Measurements from ENCODE around the gene AREG. TPM values are rescaled to one million over a fixed set of nuclear protein-coding genes. Genes with fewer than 3 reads are reported as not detected.

Gene AREG
- total RNA-seq, 4 donors from 2014 or later: 0.26 to 0.28 TPM; not detected in 2

DNA sequence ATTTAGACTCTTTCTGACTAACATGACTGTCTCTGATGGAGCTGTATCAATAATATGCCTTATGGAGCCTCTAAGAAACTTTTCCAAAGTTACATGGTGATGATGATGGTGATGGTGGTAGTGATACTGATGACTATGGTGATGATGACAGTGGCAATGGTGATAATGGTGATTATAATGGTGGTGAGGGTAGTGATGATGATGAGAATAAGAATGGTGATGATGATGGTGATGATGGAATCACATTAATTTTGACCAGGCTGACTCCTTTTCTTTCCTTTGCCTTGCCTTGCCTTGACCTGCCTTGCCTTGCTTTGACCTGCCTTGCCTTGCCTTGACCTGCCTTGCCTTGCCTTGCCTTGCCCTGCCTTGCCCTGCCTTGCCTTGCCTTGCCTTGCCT, 31.7 kb upstream of the AREG start:
- Histone ChIP-seq H3K36me3 (no peaks in the 10 kb centered on the region), H3K27me3 (no peaks in the 10 kb centered on the region), H3K4me3 (no peak overlapping the region), H3K27ac (no peak overlapping the region), H3K9me3 (no peaks in the 10 kb centered on the region), H3K4me1 (no peaks in the 10 kb centered on the region)
- no peak for TF ChIP-seq POLR2A (IDR thresholded peaks at IDR 0.05)
- TF ChIP-seq CTCF (IDR thresholded peaks at IDR 0.05): no peak
- no peak for DNase-seq
- intact Hi-C loops (cut with DNase I; ENCODE audit: low total_unique reads): no loop called here

GRCh38 chr4:74414149-74414809, 30.7 kb upstream of the AREG start:
- Histone ChIP-seq H3K27me3 (no peaks in the 10 kb centered on the region), H3K36me3 (no peaks in the 10 kb centered on the region), H3K27ac (no peak overlapping the region), H3K4me1 (no peaks in the 10 kb centered on the region), H3K4me3 (no peak overlapping the region), H3K9me3 (no peaks in the 10 kb centered on the region)
- TF ChIP-seq POLR2A (IDR thresholded peaks at IDR 0.05) (no peak), CTCF (IDR thresholded peaks at IDR 0.05) (no peak)
- intact Hi-C loops (cut with DNase I; ENCODE audit: low total_unique reads): no loop called here
- no peak for DNase-seq

- TF ChIP-seq CTCF (IDR thresholded peaks at IDR 0.05): no peak
- TF ChIP-seq POLR2A (IDR thresholded peaks at IDR 0.05): no peak
- H3K9me3 ChIP-seq: no peaks in the 10 kb centered on the region
- no peaks in the 10 kb centered on the region for H3K27me3 ChIP-seq
- DNase-seq: no peak
- H3K27ac ChIP-seq: no peak overlapping the region
- intact Hi-C loops (cut with DNase I; ENCODE audit: low total_unique reads): no loop called here
- no peaks in the 10 kb centered on the region for H3K4me1 ChIP-seq
- no peak overlapping the region for H3K4me3 ChIP-seq
- no peaks in the 10 kb centered on the region for H3K36me3 ChIP-seq
These were observed 29.2 kb upstream of the AREG start for GRCh38 chr4:74415602-74416300.

DNA sequence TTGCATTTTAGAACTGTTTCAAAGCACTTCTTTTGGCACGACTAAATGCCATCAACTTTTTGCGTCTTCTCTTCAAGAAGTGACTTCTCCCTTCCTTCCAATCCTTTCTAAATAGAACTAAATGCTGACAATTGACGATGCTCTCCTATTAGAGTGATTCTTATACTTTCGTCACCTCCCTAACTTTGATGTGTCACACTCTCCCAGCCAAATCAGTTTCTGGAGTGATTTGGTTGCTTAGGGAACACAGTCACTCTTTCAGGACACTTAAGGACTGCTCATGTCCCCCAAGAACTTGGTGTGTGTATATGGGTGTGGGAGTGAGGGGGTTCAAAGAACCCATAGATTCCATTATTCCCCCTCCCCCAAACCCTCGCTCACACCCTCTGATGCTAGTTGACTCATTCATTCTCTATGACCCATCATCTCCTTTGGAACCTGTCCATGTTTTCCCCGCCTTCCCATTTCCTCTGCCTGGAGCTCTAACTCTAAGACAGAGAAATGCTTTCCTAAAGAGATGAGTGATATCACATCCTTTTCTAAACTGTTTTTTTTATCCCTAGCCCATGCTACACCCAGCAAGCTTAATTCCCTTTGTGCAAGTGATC, 26.8 kb upstream of the AREG start:
- Histone ChIP-seq H3K36me3 (no peaks in the 10 kb centered on the region), H3K4me1 (no peaks in the 10 kb centered on the region), H3K27me3 (no peaks in the 10 kb centered on the region), H3K4me3 (no peak overlapping the region), H3K9me3 (no peaks in the 10 kb centered on the region), H3K27ac (no peak overlapping the region)
- DNase-seq: no peak
- intact Hi-C loops (cut with DNase I; ENCODE audit: low total_unique reads): no loop called here
- TF ChIP-seq CTCF (IDR thresholded peaks at IDR 0.05) (no peak), POLR2A (IDR thresholded peaks at IDR 0.05) (no peak)

DNA sequence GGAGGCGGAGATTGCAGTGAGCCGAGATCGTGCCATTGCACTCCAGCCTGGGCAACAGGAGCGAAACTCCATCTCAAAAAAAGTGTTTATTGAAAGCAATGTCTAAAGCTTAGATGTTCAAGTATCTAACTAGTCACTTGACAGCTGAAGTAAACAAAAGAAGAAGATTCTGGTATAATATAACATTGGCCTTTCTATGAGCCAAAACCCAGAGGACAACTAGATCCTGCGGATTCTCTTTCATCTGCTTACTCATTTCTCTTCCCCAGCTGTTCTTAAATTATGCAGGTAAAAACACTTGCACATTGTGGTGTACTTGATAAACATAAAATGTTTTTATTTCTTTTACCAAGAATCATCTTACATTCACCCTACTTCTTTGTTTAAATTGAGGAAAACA, 24.1 kb upstream of the AREG start:
- Histone ChIP-seq H3K4me3 (no peak overlapping the region), H3K36me3 (no peaks in the 10 kb centered on the region), H3K9me3 (no peaks in the 10 kb centered on the region), H3K27ac (peak overlapping the region in 1 of 2 donors; percentile 25), H3K4me1 (no peaks in the 10 kb centered on the region), H3K27me3 (no peaks in the 10 kb centered on the region)
- DNase-seq: no peak
- intact Hi-C loops (cut with DNase I; ENCODE audit: low total_unique reads): no loop called here
- TF ChIP-seq CTCF (IDR thresholded peaks at IDR 0.05): no peak
- TF ChIP-seq POLR2A (IDR thresholded peaks at IDR 0.05): no peak
